ENCODE measurements around the gene ANKFN1.

ANKFN1 gene

GRCh38 chr17:56222255-56222654 is 69.0 kb downstream of the ANKFN1 start:
- TF ChIP-seq CTCF (IDR thresholded peaks at IDR 0.05; ENCODE audit: borderline replicate concordance, control extremely low read depth, extremely low read depth, insufficient read depth, missing control alignments): no peak
- DNase-seq (ENCODE audit: low spot score): no peak
- in situ Hi-C loops (cut with MboI; ENCODE audit: low sequenced_read_pairs, unreplicated experiment): no loop called here

- TF ChIP-seq CTCF (IDR thresholded peaks at IDR 0.05; ENCODE audit: borderline replicate concordance, control extremely low read depth, extremely low read depth, insufficient read depth, missing control alignments): no peak
- in situ Hi-C loops (cut with MboI; ENCODE audit: low sequenced_read_pairs, unreplicated experiment): no loop called here
- DNase-seq (ENCODE audit: low spot score): no peak
Measured at GRCh38 chr17:56230660-56231059, 77.4 kb downstream of the ANKFN1 start.

GRCh38 chr17:56231252-56231651 is 78.0 kb downstream of the ANKFN1 start:
- in situ Hi-C loops (cut with MboI; ENCODE audit: low sequenced_read_pairs, unreplicated experiment): no loop called here
- TF ChIP-seq CTCF (IDR thresholded peaks at IDR 0.05; ENCODE audit: borderline replicate concordance, control extremely low read depth, extremely low read depth, insufficient read depth, missing control alignments): no peak
- no peak for DNase-seq (ENCODE audit: low spot score)

GRCh38 chr17:56231693-56232092 is 78.4 kb downstream of the ANKFN1 start:
- no peak for DNase-seq (ENCODE audit: low spot score)
- in situ Hi-C loops (cut with MboI; ENCODE audit: low sequenced_read_pairs, unreplicated experiment): no loop called here
- TF ChIP-seq CTCF (IDR thresholded peaks at IDR 0.05; ENCODE audit: borderline replicate concordance, control extremely low read depth, extremely low read depth, insufficient read depth, missing control alignments): no peak

- in situ Hi-C loops (cut with MboI; ENCODE audit: low sequenced_read_pairs, unreplicated experiment): no loop called here
- no peak for DNase-seq (ENCODE audit: low spot score)
- TF ChIP-seq CTCF (IDR thresholded peaks at IDR 0.05; ENCODE audit: borderline replicate concordance, control extremely low read depth, extremely low read depth, insufficient read depth, missing control alignments): no peak
Measured at GRCh38 chr17:56244268-56244890, 91.1 kb downstream of the ANKFN1 start.

- in situ Hi-C loops (cut with MboI; ENCODE audit: low sequenced_read_pairs, unreplicated experiment): no loop called here
- no peak for DNase-seq (ENCODE audit: low spot score)
- TF ChIP-seq CTCF (IDR thresholded peaks at IDR 0.05; ENCODE audit: borderline replicate concordance, control extremely low read depth, extremely low read depth, insufficient read depth, missing control alignments): no peak
Measured at GRCh38 chr17:56247816-56248215, 94.5 kb downstream of the ANKFN1 start.

Measured in GM13976 (cell line).